OCI-LY1 (cell line): ENCODE data around the gene DEDD.
"Not testable (repeated sequence)": the region's sequence is repeated elsewhere in the genome, so short reads cannot be mapped to it uniquely, and the experiment has no call there.

Experiments
- CTCF ChIP-seq: fragments of 200-600 bp; sonication (generic), shearing (Covaris generic); IDR thresholded peaks from 2 replicates; pipeline ENCODE4 v1.5.1; 2017; ENCODE audit warnings: mild to moderate bottlenecking, antibody characterized with exemption, low read length, moderate library complexity, mixed read lengths
- EZH2 ChIP-seq: fragments of 200-600 bp; sonication (generic), shearing (Covaris generic); IDR thresholded peaks from 2 replicates; pipeline ENCODE4 v1.8.0; 2017; ENCODE audit warnings: borderline replicate concordance, mixed run types, mild to moderate bottlenecking, antibody characterized with exemption, low read length, moderate library complexity, mixed read lengths

GRCh38 chr1:161115961-161116360 lies 16.5 kb downstream of the DEDD start:
- not testable (repeated sequence) for TF ChIP-seq EZH2, CTCF
